Lower leg skin (tissue), 4 donors: ENCODE measurements around the gene MDM4. TPM values are rescaled to one million over a fixed set of nuclear protein-coding genes. Genes with fewer than 3 reads are reported as not detected.

Source experiments
- DNase-seq, 2 donors: peaks; one replicate each; pipeline ENCODE4 v3.0.0-alpha.2; 2019; ENCODE audit warnings: low spot score in 2 of 2
- H3K4me3 ChIP-seq: fragments of 200-600 bp; sonication (generic); 2 replicates; pipeline ENCODE4 v1.5.1; 2017; ENCODE audit warnings: mild to moderate bottlenecking, low read depth; ENCODE audit not compliant: poor library complexity, severe bottlenecking
- CTCF ChIP-seq, 3 donors: fragments of 450-650 bp; IDR thresholded peaks; one replicate each; pipeline ENCODE4 v1.5.1; 2016; ENCODE audit warnings: antibody characterized with exemption in 3 of 3, mild to moderate bottlenecking in 3 of 3, moderate library complexity in 2 of 3
- POLR2A ChIP-seq, 2 donors: fragments of 450-650 bp; IDR thresholded peaks; one replicate each; pipeline ENCODE4 v1.6.1; 2016 to 2017; ENCODE audit warnings: antibody characterized with exemption in 2 of 2, mild to moderate bottlenecking in 1 of 2, moderate library complexity in 1 of 2
- WGBS, 2 donors: methylation state at CpG; one replicate each; pipeline ENCODE4 v1.1.5; 2018; 5-methylcytosine and 5-hydroxymethylcytosine counted together
- intact Hi-C: fragments of 100-400 bp; cut with DNase I; formaldehyde crosslinking; loops from one replicate; pipeline ENCODE4 v1.15.0; 2023; ENCODE audit warnings: low total_unique reads
- total RNA-seq, 4 donors: library from RNA; depleted of rRNA; stranded (reverse); fragments of >200 nt; gene quantifications; one replicate each; pipeline ENCODE4 v1.1.0, GENCODE V29; 2016

The MDM4 gene
- total RNA-seq, 4 donors from 2014 or later = 32.4 to 89.0 (median 43.0) TPM

- DNase-seq = no peak
- intact Hi-C loops = no loop called here
- no peak overlapping the region for H3K4me3 ChIP-seq
- 68 to 74% methylated on average over 6 of the region's 6 CpGs for WGBS, 2 donors
- TF ChIP-seq POLR2A (IDR thresholded peaks at IDR 0.05) (no peak), CTCF (IDR thresholded peaks at IDR 0.05) (no peak)
Measured at GRCh38 chr1:204502241-204502640, 14.0 kb upstream of the MDM4 start.

GRCh38 chr1:204503122-204503912 lies 12.9 kb upstream of the MDM4 start:
- H3K4me3 ChIP-seq = no peak overlapping the region
- 18 to 21% methylated on average over 7 of the region's 7 CpGs for WGBS, 2 donors
- intact Hi-C loops = no loop called here
- TF ChIP-seq CTCF (IDR thresholded peaks at IDR 0.05) = peak in 1 of 3 donors; percentile 60
- TF ChIP-seq POLR2A (IDR thresholded peaks at IDR 0.05) = no peak
- DNase-seq = no peak

GRCh38 chr1:204503913-204504519 lies 12.2 kb upstream of the MDM4 start:
- intact Hi-C loops = no loop called here
- TF ChIP-seq POLR2A (IDR thresholded peaks at IDR 0.05) = no peak
- TF ChIP-seq CTCF (IDR thresholded peaks at IDR 0.05) = no peak
- 92 to 93% methylated on average over 4 of the region's 4 CpGs for WGBS, 2 donors
- no peak overlapping the region for H3K4me3 ChIP-seq
- no peak for DNase-seq

- no peak for DNase-seq
- no peak for TF ChIP-seq CTCF (IDR thresholded peaks at IDR 0.05)
- TF ChIP-seq POLR2A (IDR thresholded peaks at IDR 0.05) = no peak
- peak overlapping the region; percentile 19 for H3K4me3 ChIP-seq
- intact Hi-C loops = no loop called here
- WGBS, 2 donors = 1 to 2% methylated on average over 4 of the region's 4 CpGs
Measured at GRCh38 chr1:204505674-204506200, 10.5 kb upstream of the MDM4 start.

GRCh38 chr1:204506201-204506968 lies 9.8 kb upstream of the MDM4 start:
- DNase-seq = peak; percentile 71 to 91
- WGBS, 2 donors = 0 to 1% methylated on average over 27 of the region's 27 CpGs
- intact Hi-C loops = no loop called here
- H3K4me3 ChIP-seq = peak overlapping the region; percentile 19
- TF ChIP-seq POLR2A (IDR thresholded peaks at IDR 0.05) (no peak), CTCF (IDR thresholded peaks at IDR 0.05) (no peak)
